Putamen (tissue), 1 donor: ENCODE measurements around the gene DHX35.
"Not testable (repeated sequence)": the region's sequence is repeated elsewhere in the genome, so short reads cannot be mapped to it uniquely, and the experiment has no call there.

Experiments
- DNase-seq: peaks from one replicate; pipeline ENCODE4 v3.0.0-alpha.2; 2016; ENCODE audit warnings: low spot score

Gene DHX35

DNA sequence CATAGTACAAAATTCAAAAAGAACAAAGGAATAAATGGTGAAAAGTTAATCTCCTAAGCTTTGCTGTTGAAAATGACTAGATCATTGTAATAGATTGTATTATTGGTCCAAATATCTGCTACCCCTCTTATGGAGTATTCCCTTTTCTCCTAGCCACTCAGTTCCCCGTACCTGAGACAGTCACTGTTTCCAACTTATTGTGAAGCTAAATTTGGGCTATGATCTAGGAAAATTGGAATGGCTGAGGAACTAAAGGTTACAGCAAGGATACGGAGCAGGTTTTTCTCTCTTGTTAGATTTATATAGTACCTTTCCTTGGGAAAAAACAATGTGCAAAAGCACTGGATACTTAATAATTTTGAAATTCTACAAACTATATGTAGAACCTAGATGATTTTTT lies 17.3 kb downstream of the DHX35 start:
- DNase-seq: no peak

DNA sequence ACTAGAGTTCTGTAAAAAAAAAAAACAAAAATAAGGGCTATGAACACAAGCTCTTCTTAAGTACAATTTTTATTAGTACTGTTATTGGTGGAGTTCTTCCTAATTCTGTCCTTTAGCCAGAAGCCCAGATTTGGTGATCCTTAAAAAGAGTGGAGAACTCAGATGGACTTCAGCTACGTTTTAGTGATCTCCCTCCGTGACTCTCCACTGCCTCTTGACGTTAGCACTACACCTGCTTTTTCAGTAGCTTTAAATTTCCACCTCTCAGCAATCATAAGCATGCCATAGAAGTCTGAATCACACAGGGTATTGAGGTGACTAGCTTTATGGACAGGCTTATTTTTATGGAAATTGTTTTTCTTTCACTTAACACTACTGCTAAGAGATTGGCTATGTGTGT lies 17.7 kb downstream of the DHX35 start:
- DNase-seq: no peak

DNA sequence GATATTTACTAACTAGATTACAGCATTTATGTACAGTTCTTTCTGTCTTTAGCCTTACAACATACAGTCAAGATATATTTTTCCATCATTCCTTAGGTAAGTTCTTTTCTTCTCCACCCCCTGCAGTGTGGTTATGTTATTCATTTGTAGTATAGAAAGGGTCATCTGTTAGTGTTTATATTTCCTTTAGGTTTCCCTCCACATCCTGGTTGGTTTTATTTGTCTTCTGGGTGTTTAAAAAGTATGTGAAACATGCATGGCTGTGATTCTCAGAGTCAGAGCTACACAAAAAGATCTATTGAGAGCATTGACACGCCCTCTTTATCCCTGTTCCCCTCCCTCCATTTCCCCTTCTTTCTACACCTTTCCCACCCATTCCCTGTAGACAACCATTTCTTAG lies 20.1 kb downstream of the DHX35 start:
- no peak for DNase-seq

DNA sequence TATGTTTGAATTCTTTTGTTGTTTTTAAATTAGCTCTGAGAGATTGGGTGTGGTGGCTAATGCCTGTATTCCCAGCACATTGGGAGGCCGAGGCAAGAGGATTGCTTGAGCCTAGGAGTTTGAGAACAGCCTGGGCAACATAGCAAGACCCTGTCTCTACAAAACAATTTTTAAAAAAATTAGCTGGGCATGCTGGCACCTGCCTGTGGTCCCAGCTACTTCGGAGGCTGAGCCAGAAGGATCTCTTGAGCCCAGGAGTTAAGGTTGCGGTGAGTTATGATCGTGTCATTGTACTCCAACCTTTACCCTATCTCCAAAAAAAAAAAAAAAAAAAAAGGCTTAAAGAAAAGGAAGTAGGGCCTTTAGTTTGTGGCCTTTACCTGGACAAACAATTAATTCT lies 22.9 kb downstream of the DHX35 start:
- DNase-seq: no peak

DNA sequence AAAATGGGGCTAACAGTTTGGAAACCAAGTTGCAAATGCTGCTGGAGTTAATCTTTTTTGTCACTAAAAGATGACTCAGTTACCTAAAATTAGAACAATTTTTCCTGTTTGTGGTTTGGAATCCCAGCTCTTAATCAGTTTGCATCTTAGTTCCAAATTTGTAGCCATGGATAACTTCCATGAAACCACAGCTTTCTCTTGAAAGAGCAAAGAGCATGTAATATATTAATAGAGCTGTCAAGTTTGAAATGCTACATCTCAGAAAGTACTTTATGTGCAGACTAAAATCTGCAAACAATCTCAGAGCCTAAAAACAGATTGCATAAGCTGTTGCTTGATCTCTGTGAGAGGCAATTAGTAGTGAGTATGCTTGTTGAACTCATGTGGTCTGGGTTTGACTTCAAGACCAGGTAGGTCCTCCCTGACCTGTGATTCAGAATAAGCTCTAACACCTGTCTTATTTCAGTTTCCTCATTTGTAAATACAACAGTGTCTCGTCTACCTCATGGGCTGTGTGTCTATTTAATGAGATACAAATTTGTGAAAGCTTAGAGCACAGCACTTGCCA lies 23.5 kb downstream of the DHX35 start:
- DNase-seq: peak; percentile 28

DNA sequence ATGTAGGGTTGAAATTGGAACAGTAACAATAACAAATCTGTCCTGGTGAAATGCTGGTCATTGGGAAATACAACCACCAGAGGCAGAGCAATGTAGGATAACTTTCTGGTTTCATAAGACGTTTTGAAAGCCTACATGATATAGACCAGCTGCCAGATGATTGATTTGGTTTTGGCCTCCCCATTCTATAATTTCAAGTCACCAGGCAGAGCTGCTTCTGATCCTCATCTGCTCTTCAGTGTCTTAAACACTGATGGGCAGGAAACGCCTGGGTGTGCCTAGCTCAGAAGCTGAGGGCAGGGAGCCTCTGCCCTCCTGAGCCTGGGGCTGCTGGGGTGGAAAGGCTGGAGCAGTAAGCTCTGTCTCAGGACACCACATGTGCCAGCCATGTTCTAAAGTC lies 24.5 kb downstream of the DHX35 start:
- no peak for DNase-seq

DNA sequence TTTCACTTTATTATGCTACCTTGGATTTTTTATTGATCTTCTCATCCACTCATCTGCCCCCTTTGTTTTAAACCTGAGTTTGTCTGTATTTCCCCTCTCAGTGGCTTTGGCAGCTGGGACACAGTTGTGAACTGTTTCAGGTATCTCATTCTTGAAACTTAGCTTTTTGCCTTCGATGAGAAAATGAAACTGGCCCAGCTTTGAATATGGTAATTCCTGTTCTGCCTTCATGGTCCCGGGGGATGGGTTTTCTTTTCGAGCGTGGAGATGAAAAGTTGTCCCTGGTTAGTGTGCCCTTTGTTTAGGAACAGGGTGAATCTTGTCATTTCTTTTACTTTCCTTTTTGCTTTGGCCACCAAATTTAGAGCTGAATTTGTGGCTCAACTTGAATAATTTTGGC lies 25.6 kb downstream of the DHX35 start:
- no peak for DNase-seq

DNA sequence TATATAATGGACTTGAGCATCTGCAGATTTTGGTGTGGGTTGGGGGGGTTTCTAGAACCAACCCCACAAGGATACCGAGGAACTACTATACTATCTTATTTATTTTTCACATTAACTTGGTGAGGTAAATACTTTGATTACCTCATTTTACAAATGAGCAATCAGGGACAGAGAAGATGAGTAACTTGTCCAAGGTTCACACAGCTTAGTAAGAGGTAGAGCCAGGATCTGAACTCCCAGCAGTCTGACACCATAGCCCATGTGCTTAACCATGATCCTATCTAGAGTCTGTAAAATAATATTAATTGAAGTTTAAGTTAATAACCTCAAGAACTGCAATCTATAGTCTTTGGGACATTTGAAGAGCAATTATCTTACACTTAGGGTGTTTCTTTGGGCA lies 28.6 kb downstream of the DHX35 start:
- no peak for DNase-seq

DNA sequence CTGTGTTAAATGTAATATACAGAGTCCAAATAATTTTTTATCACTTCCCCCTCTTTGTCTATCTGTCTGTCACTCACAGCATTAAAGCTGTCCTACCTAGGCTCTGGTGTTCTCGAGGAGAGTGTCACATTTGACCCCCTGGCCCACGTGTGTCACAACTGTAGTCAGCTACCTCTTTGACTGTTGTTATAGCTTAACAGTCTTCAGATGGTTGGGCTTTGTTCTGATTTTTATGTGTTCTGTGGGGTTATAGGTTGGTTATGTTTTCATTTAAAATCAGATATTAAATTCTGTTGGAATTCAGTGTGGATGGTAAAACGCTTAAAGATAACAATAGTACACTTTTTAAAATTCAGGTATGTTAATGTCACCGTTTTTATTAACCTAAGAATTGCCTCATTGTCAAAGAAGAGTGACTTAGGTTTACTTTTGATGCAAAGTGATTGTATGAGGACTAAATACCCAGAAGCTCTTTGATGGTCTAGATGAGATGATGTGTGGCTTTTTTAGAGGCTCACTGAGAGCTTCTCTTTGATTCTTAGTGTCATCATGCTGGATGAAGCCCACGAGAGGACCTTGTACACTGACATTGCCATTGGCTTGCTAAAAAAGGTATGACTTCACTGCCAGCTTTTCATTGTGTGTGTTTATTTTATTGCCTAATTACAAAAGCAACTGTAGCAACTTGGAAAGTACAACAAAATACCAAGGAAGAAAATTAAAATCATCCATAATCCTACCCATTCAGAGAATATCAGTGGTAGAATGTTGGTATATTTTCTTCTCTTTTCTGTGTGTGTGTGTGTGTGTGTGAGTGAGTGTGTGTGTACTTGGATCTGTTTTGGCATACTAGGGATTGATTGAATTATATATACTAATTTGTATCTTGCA lies 29.9 kb downstream of the DHX35 start:
- no peak for DNase-seq

DNA sequence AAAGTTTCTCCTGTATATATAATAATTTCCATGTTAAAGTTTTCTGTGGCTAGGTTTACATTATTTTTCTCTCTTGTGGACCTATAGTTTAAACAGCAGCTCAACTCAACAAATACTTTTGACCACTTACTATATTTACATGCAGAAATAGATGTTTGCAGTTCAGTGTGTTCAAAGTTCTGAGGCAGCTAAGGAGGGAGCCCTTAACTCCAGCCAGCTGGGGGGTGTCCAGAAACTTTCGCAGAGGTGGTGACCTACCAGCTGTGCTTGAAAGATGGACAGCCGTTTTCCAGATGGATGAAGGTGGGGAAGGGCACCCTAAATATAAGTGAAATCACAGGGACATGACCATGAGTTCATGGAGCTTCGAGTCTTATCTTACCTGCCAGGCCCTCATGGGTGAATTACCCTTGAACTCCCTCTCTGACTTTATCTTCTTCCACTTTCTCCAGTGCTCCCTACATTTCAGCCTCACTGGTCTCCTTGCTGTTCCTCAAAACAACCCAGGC lies 33.4 kb downstream of the DHX35 start:
- DNase-seq: no peak

DNA sequence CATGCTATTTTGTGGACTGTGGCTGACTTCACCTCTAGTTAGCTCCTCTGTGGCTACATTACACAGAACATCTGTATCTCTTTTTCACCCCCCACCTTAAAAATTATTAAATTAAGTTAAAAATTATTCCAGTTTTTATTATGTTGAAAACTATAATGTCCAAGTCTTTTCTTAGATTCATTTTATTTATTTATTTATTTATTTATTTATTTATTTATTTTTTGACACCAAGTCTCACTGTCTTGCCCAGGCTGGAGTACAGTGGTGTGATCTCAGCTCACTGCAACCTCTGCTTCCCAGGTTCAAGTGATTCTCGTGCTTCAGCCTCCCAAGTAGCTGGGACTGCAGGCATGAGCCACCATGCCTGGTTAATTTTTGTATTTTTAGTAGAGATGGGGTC lies 34.7 kb downstream of the DHX35 start:
- not testable (repeated sequence) for DNase-seq

DNA sequence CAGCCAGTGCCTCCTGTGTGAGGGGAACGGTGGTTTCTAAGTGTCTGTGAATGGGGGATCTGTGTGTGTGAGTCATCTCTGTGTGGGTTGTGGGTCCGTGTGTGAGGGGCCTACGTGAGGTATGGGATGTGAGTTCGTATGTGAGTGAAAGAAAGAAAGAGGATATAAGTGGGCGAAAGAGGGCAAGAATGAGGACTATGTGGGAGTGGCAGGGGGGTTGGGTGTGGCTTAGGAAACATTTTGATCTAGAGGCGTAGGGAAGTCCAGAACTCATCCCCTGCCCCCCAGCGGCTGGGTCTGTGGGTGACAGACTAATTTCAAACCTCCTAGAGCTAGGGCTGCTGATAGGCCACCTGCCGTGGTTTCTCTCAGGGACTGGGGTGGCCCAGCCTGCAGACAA lies 35.5 kb downstream of the DHX35 start:
- no peak for DNase-seq

DNA sequence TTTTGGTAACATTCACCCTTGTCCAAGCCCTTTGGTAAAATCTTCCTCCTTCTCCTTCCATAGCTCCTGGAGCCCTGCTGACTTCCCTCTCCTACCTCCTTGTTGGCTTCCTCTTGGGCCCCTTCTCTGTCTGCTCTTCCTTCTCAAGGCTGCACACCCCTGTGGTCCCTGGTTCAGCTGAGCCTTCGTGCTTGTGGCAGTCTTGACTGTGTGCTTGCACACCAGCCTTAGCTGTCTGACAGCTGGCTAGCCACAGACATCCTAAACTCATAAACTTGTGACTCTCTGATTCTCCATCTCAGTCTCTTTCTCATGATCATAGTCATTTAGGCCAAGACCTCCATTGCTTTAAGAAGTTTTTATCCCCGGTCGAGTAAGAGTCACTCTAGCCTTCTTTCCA lies 37.1 kb downstream of the DHX35 start:
- no peak for DNase-seq

DNA sequence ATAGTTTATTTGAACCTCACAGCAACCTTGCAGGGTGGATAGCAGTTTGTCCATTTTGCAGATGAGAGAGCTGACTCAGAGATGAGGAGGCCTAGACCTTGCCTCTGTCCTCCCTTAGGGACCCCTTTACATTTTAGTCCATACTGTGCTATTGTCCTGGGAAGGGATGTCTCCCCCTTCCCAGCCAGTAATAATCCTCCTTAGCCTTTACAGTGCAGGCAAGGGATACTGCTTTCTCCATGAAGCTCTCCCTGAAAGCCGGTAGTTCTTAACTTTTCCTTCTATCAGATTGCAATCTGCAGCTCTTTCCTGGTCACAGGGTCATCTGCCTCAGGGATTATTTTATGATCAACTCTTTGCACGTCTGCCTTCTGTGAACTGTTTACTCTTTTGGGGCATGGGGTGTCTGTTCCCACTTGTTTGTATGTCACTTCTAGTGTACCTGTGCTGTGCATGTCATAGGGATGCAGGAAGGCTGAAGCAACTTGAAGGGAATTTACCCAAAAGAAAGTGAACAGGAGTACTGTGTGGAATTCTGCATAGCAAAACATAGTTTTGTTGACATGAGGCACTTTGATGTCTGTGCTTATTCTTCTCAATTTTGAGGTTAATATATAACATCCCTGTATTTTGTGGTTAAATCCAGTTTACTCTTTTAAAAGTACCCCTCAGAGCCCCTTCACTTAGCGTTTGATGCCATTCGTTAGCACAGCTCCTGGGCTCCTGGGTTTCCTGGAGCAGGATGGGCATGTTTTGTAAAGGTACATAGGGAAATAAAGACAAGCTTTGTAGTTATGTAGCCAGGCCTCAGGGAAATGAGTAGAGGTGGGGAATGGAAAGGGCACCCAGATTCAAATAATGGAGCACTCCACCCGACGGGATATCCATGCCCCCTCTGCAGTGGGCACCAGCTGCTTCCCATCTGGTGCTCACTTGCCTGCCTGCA lies 38.1 kb downstream of the DHX35 start:
- no peak for DNase-seq

DNA sequence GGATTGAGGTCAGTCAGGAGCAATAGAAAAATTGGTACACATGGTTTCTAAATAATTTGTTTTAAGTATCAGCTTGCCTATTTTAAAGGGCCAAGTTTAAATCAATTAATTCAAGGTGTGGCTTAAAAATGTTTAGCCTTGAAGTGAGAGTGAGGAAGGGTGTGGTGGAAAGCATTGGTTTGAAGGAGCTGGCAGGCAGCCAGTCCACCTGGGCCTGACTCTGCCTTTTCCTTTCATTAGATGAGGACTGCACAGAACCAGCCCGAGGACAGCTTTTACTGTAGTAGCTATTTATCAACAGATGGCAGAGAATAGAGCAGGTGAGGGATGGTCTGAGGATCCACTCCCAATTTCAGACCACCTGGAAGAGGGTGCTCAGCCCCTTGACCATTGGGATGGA lies 42.4 kb downstream of the DHX35 start:
- DNase-seq: no peak

DNA sequence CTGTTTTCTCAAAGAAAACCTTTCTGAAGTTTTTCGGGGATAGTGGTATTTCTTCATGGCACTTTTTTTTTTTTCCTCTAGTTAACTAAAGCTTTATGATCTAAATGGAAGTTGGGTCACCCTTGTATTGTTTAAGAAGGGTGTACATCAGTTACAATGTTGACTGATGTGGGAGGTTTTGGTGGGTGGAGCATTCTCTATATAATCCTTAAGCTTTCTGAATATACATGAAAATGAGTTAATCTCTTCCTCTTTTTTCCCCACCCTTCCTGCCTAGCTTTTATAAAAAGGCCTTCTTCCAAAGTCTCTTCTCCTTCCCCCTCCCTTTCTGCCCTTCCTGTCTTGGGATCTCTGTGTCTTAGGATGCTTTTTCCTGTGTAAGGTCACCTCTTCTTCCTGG lies 47.2 kb downstream of the DHX35 start:
- no peak for DNase-seq

DNA sequence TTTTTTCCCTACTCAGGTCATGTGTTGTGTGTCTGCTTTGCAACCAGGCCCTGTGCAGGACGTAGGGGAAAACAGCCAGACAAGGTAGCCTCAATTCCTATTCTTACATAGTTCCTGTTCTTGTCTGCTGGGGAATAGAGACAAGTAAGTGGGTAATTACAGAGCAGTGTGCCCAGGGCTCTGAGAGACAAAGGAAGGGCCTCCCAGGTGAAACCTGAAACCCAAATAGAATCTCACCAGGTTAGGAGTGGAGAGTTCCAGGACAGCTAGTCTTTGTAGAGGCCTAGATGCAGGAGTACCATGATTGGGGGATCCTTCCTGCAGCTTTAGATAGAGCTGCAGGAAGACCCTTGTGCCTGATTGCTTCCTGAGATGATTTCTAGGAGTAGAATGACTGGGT lies 48.4 kb downstream of the DHX35 start:
- DNase-seq: no peak

DNA sequence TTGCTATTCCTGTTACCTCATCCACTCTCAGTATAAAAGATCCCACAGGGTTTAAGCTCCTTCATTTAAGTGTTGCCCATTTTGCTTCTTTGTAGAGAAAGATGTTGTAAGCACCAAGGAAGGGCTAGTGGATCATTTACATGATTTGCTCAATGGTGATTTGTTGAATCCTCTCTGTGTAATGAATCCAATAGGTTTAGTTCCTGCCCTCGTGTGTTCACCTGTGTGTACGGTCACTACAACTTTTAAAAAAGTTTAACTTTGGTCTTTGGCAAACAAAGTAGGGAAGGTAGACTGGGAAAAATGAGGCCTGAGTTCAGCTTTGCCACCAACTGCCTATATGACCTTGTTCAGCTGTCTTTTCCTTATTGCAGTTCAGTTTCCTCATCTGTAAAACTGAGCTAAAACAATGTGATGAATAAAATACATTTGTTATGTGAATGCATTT lies 51.5 kb downstream of the DHX35 start:
- DNase-seq: no peak

DNA sequence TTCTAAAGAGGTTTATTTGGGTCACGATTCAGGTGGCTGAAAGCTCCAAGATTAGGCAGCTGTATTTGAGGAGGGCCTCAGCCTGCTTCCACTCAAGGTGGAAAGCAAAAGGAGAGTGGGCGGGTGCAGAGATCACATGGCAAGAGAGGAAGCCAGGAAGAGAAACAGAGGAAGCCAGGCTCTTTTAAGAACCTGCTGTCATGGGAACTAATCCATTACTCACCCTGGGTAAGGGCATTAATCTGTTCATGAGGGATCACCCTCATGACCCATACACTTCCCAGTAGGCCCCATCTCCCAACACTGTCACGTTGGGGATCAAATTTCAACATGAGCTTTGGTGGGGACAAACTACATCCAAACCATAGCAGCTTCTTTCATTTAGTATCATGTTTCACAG lies 53.9 kb downstream of the DHX35 start:
- no peak for DNase-seq

DNA sequence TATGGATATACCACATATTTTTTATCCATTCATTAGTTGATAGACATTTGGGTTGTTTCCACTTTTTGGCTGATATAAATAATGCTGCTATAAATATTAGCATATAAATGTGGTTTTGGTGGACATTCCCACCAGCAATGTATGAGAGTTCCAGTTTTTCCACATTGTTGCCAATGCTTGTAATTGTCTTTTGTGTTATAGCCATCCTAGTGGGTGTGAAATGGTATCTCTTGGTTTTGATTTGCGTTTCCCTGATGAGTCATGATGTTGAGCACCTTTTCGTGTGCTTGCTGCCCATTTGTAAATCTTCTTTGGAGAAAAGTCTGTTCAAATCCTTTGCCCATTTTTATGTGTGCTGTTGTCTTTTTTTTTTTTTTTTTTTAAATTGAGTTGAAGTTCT lies 54.4 kb downstream of the DHX35 start:
- no peak for DNase-seq

DNA sequence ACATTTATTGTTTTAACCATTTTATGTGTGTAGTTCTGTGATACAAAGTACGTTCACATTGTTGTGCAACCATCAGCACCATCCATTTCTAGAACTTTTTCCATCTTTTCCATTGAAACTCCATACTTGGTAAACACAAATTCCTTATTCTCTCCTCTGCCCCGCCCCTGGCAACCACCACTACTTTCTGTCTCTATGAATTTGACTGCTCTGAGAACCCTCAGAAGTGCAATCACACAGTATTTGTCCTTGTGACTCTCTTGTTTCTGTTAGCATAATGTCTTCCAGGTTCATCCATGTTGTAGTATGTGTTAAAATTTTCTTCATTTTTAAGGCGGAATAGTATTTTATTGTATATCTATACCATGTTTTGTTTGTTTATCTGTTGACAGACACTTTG lies 56.9 kb downstream of the DHX35 start:
- DNase-seq: no peak

DNA sequence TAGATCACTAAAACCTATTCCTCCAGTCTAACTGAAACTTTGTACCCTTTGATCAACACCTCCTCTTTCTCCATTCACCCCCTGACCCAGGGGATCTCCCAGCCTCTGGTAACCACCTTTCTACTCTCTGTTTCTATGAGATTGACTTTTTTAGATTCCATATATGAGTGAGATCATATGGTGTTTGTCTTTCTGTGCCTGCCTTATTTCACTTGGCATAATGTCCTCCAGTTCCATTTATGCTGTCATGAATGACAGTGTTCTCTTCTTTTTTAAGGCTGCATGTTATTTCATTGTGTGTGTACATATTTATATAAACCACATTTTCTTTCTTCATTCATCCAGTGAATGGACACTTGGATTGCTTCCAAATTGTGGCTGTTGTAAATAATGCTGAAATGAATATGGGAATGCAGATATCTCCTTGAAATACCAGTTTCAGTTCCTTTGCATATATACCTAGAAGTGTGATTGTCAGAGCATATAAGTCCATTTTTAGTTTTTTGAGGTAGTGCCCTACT lies 57.7 kb downstream of the DHX35 start:
- DNase-seq: no peak
